ENCODE results near the gene MS4A18.
"Not testable (repeated sequence)": the region's sequence is repeated elsewhere in the genome, so short reads cannot be mapped to it uniquely, and the experiment has no call there.

Gene MS4A18

DNA sequence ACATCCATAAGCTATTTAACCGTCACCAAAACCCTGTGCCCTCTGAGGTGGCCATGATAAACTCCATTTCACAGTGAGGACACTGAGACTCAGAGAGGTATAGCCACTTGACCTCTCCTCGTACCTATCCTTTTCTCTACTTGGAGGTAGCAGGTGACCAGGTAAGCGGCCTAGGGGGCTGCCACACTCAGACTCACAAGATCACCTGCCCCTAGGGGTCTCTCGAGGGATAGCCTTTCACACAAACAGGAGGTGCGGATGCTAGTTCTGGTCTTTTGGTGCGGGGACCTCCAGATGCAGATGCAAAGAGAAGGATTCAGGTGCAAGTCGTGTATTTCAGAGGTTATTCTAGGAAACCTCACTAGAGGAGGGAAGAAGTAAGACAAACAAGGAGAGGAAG is 14.6 kb downstream of the MS4A18 start:
- no peak for DNase-seq (ENCODE audit: low read depth in 2 of 2)

- no peak for DNase-seq (ENCODE audit: low read depth in 2 of 2)
Measured at GRCh38 chr11:60740573-60740972, 16.1 kb downstream of the MS4A18 start.

- no peak for DNase-seq (ENCODE audit: low read depth in 2 of 2)
Measured at GRCh38 chr11:60741421-60741820, 16.9 kb downstream of the MS4A18 start.

- no peak for DNase-seq (ENCODE audit: low read depth in 2 of 2)
Measured at GRCh38 chr11:60743058-60743457, 18.5 kb downstream of the MS4A18 start.

DNA sequence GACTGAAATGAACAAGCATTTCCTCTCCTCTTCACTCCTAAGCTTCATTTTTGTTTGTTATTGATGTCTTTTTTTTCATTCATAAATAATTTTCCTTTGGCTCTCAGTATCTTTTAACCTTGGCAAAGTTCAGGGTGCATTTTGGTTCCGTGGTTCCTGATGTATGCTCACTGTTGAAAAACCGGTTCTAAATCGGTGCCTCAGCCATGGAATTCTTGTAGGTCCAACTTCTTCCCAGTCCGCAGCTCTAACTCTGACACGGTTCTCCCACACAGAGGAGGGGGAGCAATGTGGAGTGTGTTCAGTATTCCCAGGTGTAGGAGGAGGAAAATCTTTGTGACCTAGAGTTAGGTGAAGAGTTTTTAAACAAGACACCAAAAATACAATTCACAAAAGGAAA is 19.6 kb downstream of the MS4A18 start:
- no peak for DNase-seq (ENCODE audit: low read depth in 2 of 2)

GRCh38 chr11:60747359-60747873 is 22.9 kb downstream of the MS4A18 start:
- DNase-seq (ENCODE audit: low read depth in 2 of 2): no peak

GRCh38 chr11:60748225-60748624 is 23.7 kb downstream of the MS4A18 start:
- DNase-seq (ENCODE audit: low read depth in 2 of 2): no peak

GRCh38 chr11:60748821-60749220 is 24.3 kb downstream of the MS4A18 start:
- DNase-seq (ENCODE audit: low read depth in 2 of 2): no peak

- no peak for DNase-seq (ENCODE audit: low read depth in 2 of 2)
Measured at GRCh38 chr11:60750911-60751310, 26.4 kb downstream of the MS4A18 start.

GRCh38 chr11:60753309-60753708 is 28.8 kb downstream of the MS4A18 start:
- no peak for DNase-seq (ENCODE audit: low read depth in 2 of 2)

DNA sequence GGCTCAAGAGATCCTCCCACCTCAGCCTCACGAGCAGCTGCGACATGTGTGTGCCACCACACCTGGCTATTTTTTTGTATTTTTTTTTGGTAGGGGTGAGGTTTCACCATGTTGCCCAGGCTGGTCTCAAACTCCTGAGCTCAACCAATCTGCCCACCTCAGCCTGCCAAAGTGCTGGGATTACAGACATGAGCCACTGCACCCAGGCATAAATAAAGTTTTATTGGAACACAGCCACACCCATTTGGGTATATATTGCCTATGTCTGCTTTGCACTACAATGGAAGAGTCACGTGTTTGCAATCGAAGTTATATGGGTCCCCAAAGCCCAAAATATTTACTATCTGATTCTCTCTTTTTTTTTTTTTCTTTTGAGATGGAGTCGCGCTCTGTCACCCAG is 30.4 kb downstream of the MS4A18 start:
- DNase-seq (ENCODE audit: low read depth in 2 of 2): no peak

DNA sequence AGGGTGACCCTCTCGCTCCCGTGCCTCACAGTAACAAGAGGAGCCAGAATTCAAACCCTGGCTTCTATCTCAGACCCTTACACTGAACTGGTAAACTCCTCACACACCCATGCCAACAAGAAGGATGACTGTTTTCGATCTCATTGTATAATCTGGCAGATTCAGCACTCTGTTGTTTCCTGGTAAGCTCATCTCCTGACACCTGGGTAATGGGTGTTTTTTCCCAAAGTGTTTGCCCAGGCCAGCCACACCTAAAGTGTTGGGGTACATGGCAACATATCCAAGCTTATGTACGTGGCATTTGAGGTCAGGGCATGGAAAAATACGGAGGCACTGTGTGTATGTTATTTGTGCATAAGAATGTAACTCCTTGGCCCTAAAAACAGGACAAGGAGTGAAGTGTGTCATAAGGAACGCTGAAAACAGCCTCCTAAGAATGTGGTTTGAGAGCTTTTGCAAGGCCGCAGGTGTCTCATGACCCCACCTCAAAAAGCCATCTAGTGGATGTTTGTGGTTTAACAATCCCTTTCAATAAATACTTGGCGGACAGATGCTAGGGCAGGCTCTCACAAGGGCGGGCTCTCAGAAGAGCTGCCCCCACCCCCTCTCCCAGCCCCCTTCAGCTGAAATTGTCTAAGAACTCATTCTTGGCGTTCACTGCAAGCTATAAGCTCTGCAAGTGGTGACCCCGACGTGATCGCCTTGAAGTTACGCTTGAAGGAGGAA is 31.9 kb downstream of the MS4A18 start, which contains the start of gene MS4A15:
TSS of gene MS4A15 (plus strand) at position 561 of the 726 bp plus-strand sequence. CDS start 6,867 bp downstream, outside the sequence.
- no peak for DNase-seq (ENCODE audit: low read depth in 2 of 2)

DNA sequence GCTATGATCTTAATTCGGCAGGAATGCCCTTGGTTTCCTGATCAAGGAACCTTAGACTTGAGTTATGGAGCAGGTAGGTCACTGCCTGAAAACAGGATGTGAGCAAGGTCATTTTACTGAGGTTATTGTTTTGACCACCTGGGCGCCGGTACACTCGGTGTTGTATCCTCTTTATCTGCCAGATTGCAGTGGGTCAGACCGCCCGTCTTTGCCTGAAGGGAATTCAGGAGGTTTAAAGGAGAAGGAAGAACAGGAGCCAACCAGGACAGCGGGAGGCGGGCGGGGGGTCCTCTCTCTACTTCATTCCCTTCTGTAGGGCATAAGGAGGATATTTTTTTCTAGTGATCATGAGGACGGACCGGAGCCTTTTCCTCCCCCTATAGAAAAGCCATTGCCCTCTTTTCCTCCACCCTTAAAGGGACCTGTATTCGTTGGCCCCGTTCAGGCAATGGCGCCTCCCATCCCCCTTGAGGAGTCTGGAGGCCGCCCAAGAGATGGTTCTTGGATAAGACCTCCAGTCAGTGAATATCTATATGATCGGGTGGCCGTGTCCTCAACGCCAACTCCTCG is 32.8 kb downstream of the MS4A18 start:
- no peak for DNase-seq (ENCODE audit: low read depth in 2 of 2)

DNA sequence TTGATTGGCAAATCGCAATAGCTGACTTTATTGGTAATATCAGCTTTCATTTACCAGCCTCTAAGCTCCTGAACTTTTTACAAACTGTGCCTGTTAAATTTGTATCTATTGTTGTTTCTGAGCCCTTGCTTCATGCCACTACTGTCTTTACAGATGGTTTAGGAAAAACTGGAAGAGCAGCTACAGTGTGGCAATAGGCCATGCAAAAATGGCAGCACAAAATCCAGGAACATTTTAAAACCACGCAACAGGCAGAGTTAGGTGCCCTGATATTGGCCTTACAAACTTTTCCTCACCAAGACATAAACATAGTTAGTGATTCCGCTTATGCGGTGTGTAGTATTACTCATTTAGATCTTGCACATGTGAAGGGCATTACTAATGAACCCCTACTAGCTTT is 34.2 kb downstream of the MS4A18 start:
- not testable (repeated sequence) for DNase-seq (ENCODE audit: low read depth in 2 of 2)

DNA sequence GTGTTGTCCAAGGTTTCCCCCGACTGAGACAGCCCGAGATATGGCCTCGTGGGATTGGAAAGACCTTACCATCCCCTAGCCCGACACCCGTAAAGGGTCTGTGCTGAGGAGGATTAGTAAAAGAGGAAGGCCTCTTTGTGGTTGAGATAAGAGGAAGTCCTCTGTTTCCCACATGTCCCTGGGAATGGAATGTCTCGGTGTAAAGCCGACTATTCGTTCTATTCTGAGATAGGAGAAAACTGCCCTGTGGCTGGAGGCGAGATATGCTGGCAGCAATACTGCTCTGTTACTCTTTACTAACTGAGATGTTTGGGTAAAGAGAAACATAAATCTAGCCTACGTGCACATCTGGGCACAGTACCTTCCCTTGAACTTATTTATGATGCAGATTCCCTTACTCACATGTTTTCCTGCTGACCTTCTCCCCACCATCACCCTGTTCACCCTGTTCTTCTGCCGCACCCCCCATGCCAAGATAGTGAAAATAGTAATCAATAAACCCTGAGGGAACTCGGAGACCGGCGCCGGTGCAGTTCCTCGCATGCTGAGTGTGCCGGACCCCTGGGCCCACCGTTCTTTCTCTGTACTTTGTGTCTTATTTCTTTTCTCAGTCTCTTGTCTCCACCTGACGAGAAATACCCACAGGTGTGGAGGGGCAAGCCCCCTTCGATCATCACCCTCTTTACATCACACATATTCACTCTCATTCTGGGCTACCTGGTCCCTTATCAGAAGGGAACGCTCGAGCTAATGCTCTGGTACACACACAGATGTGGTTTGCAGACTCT is 35.1 kb downstream of the MS4A18 start:
- DNase-seq (ENCODE audit: low read depth in 2 of 2): not testable (repeated sequence)

- no peak for DNase-seq (ENCODE audit: low read depth in 2 of 2)
Measured at GRCh38 chr11:60761436-60762190, 37.1 kb downstream of the MS4A18 start.

GRCh38 chr11:60762851-60763691 is 38.6 kb downstream of the MS4A18 start:
- no peak for DNase-seq (ENCODE audit: low read depth in 2 of 2)

DNA sequence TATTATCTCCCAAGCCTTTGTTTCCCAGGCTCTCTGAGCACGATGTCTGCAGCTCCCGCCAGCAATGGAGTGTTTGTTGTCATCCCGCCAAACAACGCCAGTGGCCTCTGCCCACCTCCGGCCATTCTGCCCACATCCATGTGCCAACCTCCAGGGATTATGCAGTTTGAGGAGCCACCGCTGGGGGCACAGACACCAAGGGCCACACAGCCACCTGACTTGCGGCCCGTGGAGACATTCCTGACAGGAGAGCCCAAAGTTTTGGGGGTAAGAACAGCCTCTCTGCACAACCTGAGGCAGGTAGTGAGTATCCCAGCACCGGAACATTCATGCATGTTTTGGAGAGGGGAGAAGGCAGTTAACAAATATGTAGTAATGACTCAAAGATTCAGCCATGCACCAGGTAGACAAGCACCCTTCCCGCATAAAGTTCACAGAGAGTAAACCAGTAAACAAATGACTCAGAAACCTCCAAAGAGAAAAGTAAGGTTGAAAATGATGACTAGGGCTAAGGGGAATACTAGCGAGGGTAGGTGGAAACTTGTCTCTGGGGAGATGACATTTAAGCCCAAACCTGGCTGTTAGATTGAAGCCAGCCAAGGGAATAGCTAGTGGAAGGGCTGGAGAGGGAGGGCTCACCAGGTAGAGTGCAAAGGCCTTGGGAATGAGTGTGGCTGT is 39.3 kb downstream of the MS4A18 start:
- DNase-seq (ENCODE audit: low read depth in 2 of 2): no peak

DNA sequence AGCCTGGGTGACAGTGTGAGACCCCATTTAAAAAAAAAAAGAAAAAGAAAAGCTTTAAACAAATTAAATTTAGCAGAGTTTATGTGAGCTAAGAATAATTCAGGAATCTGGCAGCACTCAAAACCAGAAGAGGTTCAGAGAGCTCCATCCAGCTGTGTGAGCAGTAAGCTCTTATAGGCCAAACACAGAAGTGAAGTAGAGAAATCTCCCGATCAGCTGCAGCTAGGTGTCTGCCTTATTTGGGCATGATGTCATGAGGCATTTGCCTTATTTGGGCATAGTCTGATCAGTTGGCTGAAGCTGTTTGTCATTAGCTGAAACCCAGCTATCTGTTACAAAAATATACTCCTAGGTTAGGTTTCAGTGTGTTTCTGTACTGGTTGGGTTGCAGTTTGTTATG is 40.4 kb downstream of the MS4A18 start:
- DNase-seq (ENCODE audit: low read depth in 2 of 2): no peak

DNA sequence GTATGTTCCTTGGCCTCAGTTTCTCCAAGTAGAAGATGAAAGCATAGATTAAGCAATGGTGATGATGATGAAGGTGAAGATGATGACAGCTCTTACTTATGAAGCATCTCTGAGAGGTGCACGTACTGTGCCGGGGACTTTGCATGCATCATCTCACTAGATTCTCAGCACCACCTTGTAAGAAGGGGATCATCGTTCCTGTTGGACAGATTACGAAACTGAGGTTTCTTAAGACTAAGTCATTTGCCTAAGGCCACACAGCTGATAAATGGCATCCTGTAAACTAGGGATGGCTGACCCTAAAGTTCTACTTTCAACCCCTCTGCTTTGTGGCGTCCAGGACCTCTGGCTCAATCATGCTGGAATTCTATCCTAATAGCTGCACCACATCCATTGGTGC is 40.8 kb downstream of the MS4A18 start:
- no peak for DNase-seq (ENCODE audit: low read depth in 2 of 2)
